GM19324 (cell line): Measurements from ENCODE around the gene KIF26B.

ENCODE experiments used
- ATAC-seq: cut with Tn5 transposase; IDR thresholded peaks from one replicate; pipeline ENCODE4 v1.9.1; 2021; ENCODE audit warnings: mild to moderate bottlenecking, moderate library complexity; ENCODE audit not compliant: unreplicated experiment, low FRiP score

Gene KIF26B

GRCh38 chr1:245404952-245405351 lies 250.2 kb downstream of the KIF26B start:
- ATAC-seq, result no peak

DNA sequence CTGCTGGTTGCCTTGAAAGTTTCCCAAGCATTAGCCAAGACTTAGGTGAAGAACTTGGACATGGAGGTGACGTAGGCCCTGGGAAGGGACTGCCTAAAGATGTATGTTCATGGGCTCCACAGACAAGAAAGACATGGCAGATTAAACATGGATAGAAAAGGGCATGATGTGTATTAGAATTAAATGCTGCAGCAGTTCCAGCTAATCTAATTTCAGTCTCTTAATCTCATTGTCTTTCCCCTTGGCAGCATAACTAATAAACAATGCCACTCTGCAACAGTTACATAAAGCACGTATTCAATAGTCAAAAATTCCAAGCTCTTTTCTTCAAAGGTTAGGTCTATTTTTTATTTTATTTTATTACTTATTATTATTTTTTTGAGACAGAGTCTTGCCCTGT lies 251.6 kb downstream of the KIF26B start:
- ATAC-seq, result no peak

GRCh38 chr1:245407983-245408382 lies 253.2 kb downstream of the KIF26B start:
- no peak for ATAC-seq

DNA sequence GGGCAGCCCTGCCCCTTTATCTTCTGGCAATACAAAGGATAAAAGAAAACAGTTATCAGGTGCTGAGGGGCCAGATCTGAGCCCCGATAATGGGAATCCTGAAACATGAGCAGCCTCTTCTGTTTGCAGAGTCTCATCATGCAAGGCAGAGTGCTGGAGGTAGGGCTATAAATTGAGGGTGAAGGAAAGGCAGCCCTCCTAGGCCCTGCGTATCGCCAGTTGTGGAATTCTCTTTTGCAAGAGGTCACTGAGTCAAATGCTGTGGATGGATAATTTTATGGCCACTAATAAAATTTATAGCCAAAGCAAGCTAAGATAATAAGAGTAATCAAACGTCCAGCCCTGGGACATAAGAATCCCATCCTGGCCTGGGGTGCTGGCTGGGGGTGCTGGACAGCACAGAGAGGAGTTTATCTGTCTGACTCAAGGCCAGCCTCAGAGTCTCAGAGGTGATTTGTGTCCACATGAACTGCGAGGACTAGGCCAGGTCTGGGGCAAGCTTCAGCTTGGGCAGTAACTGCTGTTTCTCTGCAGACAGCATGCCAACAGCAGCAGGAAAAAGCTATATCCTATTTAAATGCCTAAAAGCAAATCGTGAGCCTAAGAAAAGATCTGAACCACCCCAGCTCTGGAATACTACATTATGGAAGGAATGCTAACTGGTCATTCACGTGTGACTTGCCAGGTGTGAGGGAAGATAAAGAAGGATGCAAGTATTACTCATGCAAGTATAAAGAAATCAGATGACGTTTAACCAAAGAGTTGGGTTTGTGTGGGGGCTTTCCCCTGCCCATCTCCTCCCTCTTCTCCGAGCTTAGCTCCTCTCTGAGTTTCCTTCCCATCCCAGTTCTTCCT lies 254.8 kb downstream of the KIF26B start:
- ATAC-seq, result no peak

DNA sequence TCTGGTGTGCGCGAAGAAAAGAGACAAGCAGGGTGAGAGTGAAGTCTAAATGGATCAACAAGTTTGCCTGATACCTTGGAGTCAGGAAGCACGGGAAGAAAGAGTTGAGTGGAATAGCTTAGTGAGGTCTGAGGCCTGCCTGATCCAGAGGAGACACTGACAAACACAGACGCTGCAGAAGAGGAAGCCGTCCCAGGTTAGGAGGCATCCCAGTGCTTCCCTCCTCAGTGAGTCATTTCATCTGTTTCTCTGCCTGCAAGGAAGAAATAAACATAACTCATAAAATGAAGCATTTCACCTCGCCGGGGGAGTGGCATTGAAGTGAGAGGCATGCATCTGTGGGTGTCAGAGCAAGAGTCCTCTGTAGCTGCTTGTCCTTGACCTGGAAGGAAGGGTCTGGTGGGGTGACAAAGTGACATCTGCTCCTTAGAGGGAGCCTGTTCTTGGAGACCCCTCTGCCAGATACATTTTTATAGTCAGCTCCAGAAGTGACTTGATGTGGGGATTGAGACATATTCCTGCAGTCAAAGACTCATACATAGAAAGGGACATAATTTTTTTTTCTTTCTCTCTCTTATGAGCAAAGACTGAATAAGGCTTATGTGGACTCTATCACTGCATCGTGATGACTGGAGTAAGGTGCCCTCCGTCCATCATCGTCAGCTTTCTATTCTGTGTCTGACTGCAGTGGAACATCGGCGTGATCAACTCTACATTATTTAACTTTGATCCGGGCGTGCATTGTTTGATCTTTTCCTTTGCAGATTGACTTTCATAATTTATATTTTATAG lies 256.7 kb downstream of the KIF26B start:
- no peak for ATAC-seq

DNA sequence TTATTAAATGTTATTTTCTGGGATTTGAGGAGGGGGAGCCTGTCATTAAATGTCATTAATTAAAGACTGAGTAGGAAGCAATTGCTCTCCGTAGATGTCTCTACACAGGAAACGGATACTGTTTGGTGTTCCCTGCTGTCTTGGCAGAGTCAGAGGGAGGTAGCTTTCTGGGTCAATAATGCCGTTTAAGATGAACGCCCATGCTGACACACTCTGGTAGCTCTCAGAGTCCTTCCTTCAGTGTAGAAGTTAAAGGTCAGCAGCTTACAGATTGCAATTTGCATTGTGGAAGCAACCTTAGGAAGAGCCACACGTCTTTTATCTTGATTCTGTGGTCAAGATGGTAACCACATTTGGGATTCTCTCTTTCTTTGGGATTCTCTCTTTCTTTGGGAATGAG lies 257.5 kb downstream of the KIF26B start:
- no peak for ATAC-seq

DNA sequence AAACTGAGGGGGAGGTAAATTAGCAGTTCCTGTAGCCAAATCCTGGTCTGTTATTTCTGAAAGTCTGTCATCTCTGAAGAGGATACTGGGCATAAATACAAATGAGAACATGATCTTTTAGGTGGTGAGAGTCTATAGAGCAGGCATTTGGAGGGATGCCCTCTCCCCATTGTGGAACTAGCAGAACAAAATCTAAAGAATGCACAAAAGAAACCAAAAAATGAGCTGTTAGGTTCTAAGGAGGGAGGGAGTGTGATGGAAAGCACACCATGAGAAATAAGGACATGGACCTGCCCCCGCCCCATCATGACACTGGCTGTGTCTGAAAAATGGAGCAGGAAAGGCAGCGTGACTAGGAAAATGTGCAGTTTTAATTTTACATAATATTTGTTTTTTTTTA lies 262.0 kb downstream of the KIF26B start:
- no peak for ATAC-seq

DNA sequence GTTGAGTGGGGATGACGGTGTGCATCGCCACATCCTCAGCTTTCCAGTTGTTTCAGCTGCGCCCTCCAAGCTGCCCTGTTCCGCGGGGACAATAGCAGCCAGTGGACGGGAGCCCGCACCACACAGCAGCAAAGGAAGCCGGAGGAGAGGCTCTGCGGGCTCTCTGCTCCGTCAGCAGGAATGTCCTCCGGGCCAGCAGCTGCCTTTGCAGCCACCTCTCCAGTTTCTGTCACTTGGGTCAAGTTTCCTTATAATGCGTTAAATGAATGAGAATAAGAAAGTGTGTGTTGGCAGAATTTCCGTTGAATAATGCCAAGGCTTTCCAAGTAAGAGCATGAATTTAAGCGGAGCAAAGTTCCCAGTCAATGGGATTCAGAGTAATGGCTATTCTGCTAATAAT lies 263.3 kb downstream of the KIF26B start:
- no peak for ATAC-seq

DNA sequence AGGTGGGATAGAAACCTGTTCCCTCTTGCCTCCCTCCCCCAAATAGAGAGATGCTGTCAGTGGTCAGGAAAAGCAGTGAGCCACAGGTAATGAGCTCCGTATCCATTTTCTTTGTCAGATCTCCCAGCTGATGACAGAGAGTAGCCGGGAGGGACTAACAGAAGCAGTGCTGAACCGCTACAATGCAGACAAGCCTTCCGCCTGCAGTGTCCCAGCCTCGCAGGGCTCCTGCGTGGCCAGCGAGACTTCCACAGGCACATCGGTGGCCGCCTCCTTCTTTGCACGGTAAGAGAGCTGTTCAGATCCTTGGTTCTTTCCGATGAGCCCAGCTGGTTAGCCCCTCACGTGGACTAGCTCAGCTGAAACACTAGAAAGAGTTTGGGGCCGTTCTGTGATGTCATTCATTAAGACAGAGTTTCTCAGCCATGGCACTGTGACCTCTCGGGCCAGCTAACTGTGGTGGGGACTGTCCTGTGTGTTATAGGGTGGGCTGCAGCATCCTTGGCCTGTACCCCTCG lies 264.7 kb downstream of the KIF26B start:
- ATAC-seq, result no peak

DNA sequence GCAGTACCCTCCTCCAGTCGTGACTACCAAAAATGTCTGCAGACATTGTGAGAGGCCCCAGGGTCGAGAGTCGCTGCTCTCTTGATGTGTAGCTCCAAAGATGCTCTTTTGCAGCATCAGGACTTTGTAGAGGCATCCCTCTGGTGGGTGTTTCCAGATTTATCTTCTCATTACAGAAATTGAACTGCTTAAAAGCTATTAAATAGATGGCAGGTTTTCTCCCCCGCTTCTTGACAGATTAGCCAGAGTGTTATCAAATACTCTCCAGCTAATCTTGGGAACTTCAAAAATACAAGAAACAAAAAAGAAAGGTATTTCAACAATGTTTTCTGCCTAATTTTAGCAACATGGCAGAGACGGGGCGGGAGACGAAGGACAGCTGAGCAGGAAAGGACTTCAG lies 265.2 kb downstream of the KIF26B start:
- ATAC-seq, result no peak

DNA sequence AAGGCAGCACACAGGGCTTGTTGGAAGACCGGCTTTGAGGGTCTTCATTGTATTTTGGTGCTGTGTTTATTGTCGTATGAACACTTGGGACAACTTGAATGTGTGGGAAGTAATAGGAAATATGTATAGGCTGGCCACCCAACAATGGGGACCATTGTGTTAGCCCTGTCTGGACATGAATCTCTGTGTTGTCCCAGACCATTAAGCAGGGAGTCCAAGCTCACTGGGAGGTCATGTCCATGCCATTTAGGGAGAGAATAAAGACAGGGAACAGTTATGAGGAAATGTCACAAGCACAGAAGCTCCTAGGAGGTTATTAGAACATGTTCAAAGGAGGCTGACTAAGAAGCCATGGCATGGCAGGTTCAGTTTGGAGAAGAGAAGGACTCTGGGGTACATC lies 266.1 kb downstream of the KIF26B start:
- no peak for ATAC-seq

DNA sequence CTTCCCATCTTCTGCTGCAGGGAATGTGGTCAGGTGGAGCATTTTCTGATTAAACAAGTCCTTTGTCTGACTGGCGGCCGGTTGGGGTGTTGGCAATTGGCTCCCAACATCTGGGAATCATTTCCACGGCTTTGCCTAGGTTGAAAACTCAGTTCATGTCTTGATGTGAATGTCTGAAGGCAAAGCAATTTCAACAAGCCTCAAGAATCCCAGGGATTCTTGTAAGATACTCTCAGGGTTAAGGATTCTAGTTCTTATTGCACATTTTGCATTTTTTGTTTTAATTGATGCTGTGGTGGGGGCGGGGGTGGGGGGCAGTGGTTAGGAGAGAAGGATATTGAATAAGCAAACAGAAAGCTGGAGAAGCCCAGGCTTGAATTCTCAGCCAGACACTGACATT lies 273.9 kb downstream of the KIF26B start:
- ATAC-seq, result no peak

- no peak for ATAC-seq
Observed at GRCh38 chr1:245431706-245432105, 276.9 kb downstream of the KIF26B start.

GRCh38 chr1:245432228-245432875 lies 277.6 kb downstream of the KIF26B start:
- no peak for ATAC-seq

DNA sequence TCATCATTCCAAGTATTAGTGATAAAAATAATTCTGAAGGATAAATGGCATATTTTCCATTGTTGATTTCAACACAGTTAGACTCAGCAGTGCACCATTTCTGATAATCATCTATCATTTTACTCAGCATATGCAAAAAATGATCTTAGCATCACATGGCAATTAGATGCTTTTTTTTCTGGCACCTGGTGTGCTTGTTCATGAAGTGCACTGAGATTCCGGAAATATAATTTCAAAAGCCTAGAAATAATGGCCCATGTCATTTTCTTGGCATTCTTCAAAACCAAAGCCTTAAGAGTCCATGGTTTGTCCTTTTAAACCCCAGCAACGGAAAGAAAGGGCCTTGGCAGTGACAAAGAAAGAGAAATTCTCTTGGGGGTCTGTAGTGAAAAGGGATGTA lies 278.8 kb downstream of the KIF26B start:
- no peak for ATAC-seq

- no peak for ATAC-seq
Observed at GRCh38 chr1:245434280-245434679, 279.5 kb downstream of the KIF26B start.

GRCh38 chr1:245436407-245436806 lies 281.6 kb downstream of the KIF26B start:
- no peak for ATAC-seq

- no peak for ATAC-seq
Observed at GRCh38 chr1:245437369-245438062, 282.7 kb downstream of the KIF26B start.

- ATAC-seq, result no peak
Observed at GRCh38 chr1:245440922-245441321, 286.1 kb downstream of the KIF26B start.

GRCh38 chr1:245441689-245442088 lies 286.9 kb downstream of the KIF26B start:
- ATAC-seq, result no peak
